IMR-90 (cell line): ENCODE data around the gene PARP3. TPM values are rescaled to one million over a fixed set of nuclear protein-coding genes. Genes with fewer than 3 reads are reported as not detected.

Source experiments
- ATAC-seq: fragments of 200-7000 bp; cut with Tn5 transposase; 2 replicates; pipeline ENCODE4 v1.9.1; 2020; ENCODE audit warnings: low read depth, mild to moderate bottlenecking, moderate library complexity
- BruUV-seq: library from RNA; stranded (reverse); fragments of 400-500 nt; replicated peaks from 2 replicates; lab custom pipeline; 2021; lab: Mats Ljungman, UMichigan
- CTCF ChIA-PET: fragments of 300-600 bp; formaldehyde crosslinking; extraction: SDS; loops from one replicate; lab custom pipeline; 2021; ENCODE audit warnings: antibody characterized with exemption; lab: Yijun Ruan, JAX
- POLR2A ChIA-PET: fragments of 300-600 bp; sonication (Branson Sonifier 250); formaldehyde crosslinking; loops from one replicate; lab custom pipeline; 2022; ENCODE audit warnings: antibody characterized with exemption; ENCODE audit not compliant: unreplicated experiment; lab: Charles Lee
- DNase-seq: peaks from one replicate; pipeline ENCODE4 v3.0.0; 2013
- H2AFZ ChIP-seq: replicated peaks from 2 replicates; pipeline ENCODE3; 2013; ENCODE audit warnings: low read length, mild to moderate bottlenecking; ENCODE audit not compliant: poor library complexity
- H2AK5ac ChIP-seq: 2 replicates; pipeline ENCODE4 v1.6.1; 2013; ENCODE audit warnings: low read depth, low read length, inconsistent platforms
- H2AK9ac ChIP-seq: replicated peaks from 2 replicates; pipeline ENCODE3; 2013; ENCODE audit warnings: mild to moderate bottlenecking, low read depth, low read length, moderate library complexity; ENCODE audit not compliant: poor library complexity
- H2BK120ac ChIP-seq: 2 replicates; pipeline ENCODE4 v1.6.1; 2013; ENCODE audit warnings: low read depth, low read length, inconsistent platforms
- H2BK15ac ChIP-seq: 3 replicates; pipeline ENCODE4 v1.6.1; 2013; ENCODE audit warnings: low read depth, low read length, inconsistent platforms
- H2BK20ac ChIP-seq: 2 replicates; pipeline ENCODE4 v1.6.1; 2013; ENCODE audit warnings: low read depth, mild to moderate bottlenecking, inconsistent platforms, low read length, moderate library complexity
- H2BK5ac ChIP-seq: 2 replicates; pipeline ENCODE4 v1.6.1; 2013; ENCODE audit warnings: mild to moderate bottlenecking, low read depth, low read length, inconsistent platforms; ENCODE audit not compliant: poor library complexity, severe bottlenecking
- H3K14ac ChIP-seq: replicated peaks from 2 replicates; pipeline ENCODE4 v1.6.1; 2013; ENCODE audit warnings: low read depth, low read length, inconsistent platforms
- H3K18ac ChIP-seq: 2 replicates; pipeline ENCODE4 v1.6.1; 2013; ENCODE audit warnings: low read depth, low read length, control low read depth
- H3K23ac ChIP-seq: 2 replicates; pipeline ENCODE4 v1.6.1; 2013; ENCODE audit warnings: low read depth, low read length, inconsistent platforms
- H3K27ac ChIP-seq: 2 replicates; pipeline ENCODE4 v1.5.1; 2013; ENCODE audit warnings: mild to moderate bottlenecking, control low read depth, low read length; ENCODE audit not compliant: insufficient read depth
- H3K27me3 ChIP-seq: 2 replicates; pipeline ENCODE4 v1.6.1; 2013; ENCODE audit warnings: low read length; ENCODE audit not compliant: control insufficient read depth, insufficient read depth
- H3K36me3 ChIP-seq: 2 replicates; pipeline ENCODE4 v1.6.1; 2013; ENCODE audit warnings: low read length, mixed read lengths; ENCODE audit not compliant: control insufficient read depth, insufficient read depth
- H3K4ac ChIP-seq: 2 replicates; pipeline ENCODE4 v1.6.1; 2013; ENCODE audit warnings: low read depth, low read length, inconsistent platforms
- H3K4me1 ChIP-seq: 2 replicates; pipeline ENCODE4 v1.6.1; 2013; ENCODE audit warnings: low read length, mixed read lengths; ENCODE audit not compliant: control insufficient read depth, insufficient read depth
- H3K4me2 ChIP-seq: 2 replicates; pipeline ENCODE4 v1.6.1; 2013; ENCODE audit warnings: low read depth, mild to moderate bottlenecking, control low read depth, low read length, moderate library complexity
- H3K4me3 ChIP-seq: 2 replicates; pipeline ENCODE4 v1.5.1; 2013; ENCODE audit warnings: low read depth, mild to moderate bottlenecking, control low read depth, low read length, moderate library complexity; ENCODE audit not compliant: insufficient read depth
- H3K56ac ChIP-seq: 2 replicates; pipeline ENCODE4 v1.6.1; 2013; ENCODE audit warnings: low read length, inconsistent platforms; ENCODE audit not compliant: insufficient read depth; ENCODE audit errors: extremely low read depth
- H3K79me1 ChIP-seq, 2 experiments: 2 replicates each; pipeline ENCODE4 v1.6.1; 2013; ENCODE audit warnings: low read length in 2 of 2, inconsistent platforms in 1 of 2, low read depth in 1 of 2
- H3K9ac ChIP-seq: 2 replicates; pipeline ENCODE4 v1.6.1; 2013; ENCODE audit warnings: low read depth, low read length, control low read depth
- H3K9me1 ChIP-seq: 2 replicates; pipeline ENCODE4 v1.6.1; 2013; ENCODE audit warnings: low read length, inconsistent platforms; ENCODE audit not compliant: insufficient read depth
- H3K9me3 ChIP-seq: 2 replicates; pipeline ENCODE4 v1.6.1; 2013; ENCODE audit warnings: low read length; ENCODE audit not compliant: control insufficient read depth, insufficient read depth
- H4K20me1 ChIP-seq: 2 replicates; pipeline ENCODE4 v1.6.1; 2013; ENCODE audit warnings: low read length, inconsistent platforms; ENCODE audit not compliant: insufficient read depth
- H4K5ac ChIP-seq: 2 replicates; pipeline ENCODE4 v1.6.1; 2013; ENCODE audit warnings: mild to moderate bottlenecking, low read depth, low read length, control low read depth
- H4K8ac ChIP-seq, 2 experiments: 2 replicates each; pipeline ENCODE4 v1.6.1; 2013; ENCODE audit warnings: low read depth in 2 of 2, low read length in 2 of 2, control low read depth in 1 of 2, inconsistent platforms in 1 of 2
- H4K91ac ChIP-seq: 2 replicates; pipeline ENCODE4 v1.6.1; 2013; ENCODE audit warnings: low read depth, low read length, inconsistent platforms; ENCODE audit not compliant: insufficient read depth
- BHLHE40 ChIP-seq: fragments of 150-350 bp; IDR thresholded peaks from 2 replicates; pipeline ENCODE4 v1.6.1; 2016; ENCODE audit warnings: mild to moderate bottlenecking, low read depth, low read length
- CEBPB ChIP-seq: IDR thresholded peaks from 2 replicates; pipeline ENCODE4 v1.6.1; 2012; ENCODE audit warnings: low read depth, low read length, improper control_type of control experiment
- CHD1 ChIP-seq: IDR thresholded peaks from 2 replicates; pipeline ENCODE4 v1.6.1; 2012; ENCODE audit warnings: low read depth, low read length, improper control_type of control experiment
- CTCF ChIP-seq: conservative IDR thresholded peaks from 2 replicates; pipeline ENCODE4 v1.5.1; 2012; ENCODE audit warnings: mild to moderate bottlenecking, low read depth, low read length, improper control_type of control experiment
- ELK1 ChIP-seq: fragments of 150-350 bp; IDR thresholded peaks from 2 replicates; pipeline ENCODE4 v1.6.1; 2016; ENCODE audit warnings: low read depth, mild to moderate bottlenecking, low read length, moderate library complexity, borderline replicate concordance
- FOS ChIP-seq: fragments of 150-350 bp; IDR thresholded peaks from 2 replicates; pipeline ENCODE4 v1.6.1; 2016; ENCODE audit warnings: low read depth, low read length
- MAFK ChIP-seq: IDR thresholded peaks from 2 replicates; pipeline ENCODE4 v1.6.1; 2012; ENCODE audit warnings: low read depth, low read length, improper control_type of control experiment
- MAZ ChIP-seq: IDR thresholded peaks from 2 replicates; pipeline ENCODE4 v1.6.1; 2012; ENCODE audit warnings: low read depth, mild to moderate bottlenecking, low read length, improper control_type of control experiment, moderate library complexity, borderline replicate concordance
- MXI1 ChIP-seq: IDR thresholded peaks from 2 replicates; pipeline ENCODE4 v1.6.1; 2012; ENCODE audit warnings: low read depth, mild to moderate bottlenecking, low read length, moderate library complexity, borderline replicate concordance
- NFE2L2 ChIP-seq: fragments of 150-350 bp; IDR thresholded peaks from 2 replicates; pipeline ENCODE4 v1.6.1; 2016; ENCODE audit warnings: low read depth, mild to moderate bottlenecking, low read length
- POLR2A ChIP-seq: IDR thresholded peaks from 2 replicates; pipeline ENCODE4 v1.6.1; 2012; ENCODE audit warnings: mild to moderate bottlenecking, low read depth, low read length
- RAD21 ChIP-seq: IDR thresholded peaks from 2 replicates; pipeline ENCODE4 v1.6.1; 2012; ENCODE audit warnings: low read length, improper control_type of control experiment
- RCOR1 ChIP-seq: IDR thresholded peaks from 2 replicates; pipeline ENCODE4 v1.6.1; 2012; ENCODE audit warnings: mild to moderate bottlenecking, low read length, improper control_type of control experiment; ENCODE audit not compliant: insufficient replicate concordance
- RFX5 ChIP-seq: IDR thresholded peaks from 2 replicates; pipeline ENCODE4 v1.8.0; 2012; ENCODE audit warnings: low read depth, mild to moderate bottlenecking, low read length, moderate library complexity
- SMC3 ChIP-seq: fragments of 150-350 bp; IDR thresholded peaks from 2 replicates; pipeline ENCODE4 v1.6.1; 2016; ENCODE audit warnings: low read depth, mild to moderate bottlenecking, antibody characterized with exemption, low read length, moderate library complexity
- USF2 ChIP-seq: fragments of 150-350 bp; IDR thresholded peaks from 2 replicates; pipeline ENCODE4 v1.6.1; 2017; ENCODE audit warnings: mild to moderate bottlenecking, antibody characterized with exemption, low read length, low read depth
- WGBS, 2 experiments: methylation state at CpG; one replicate each; pipeline versions ENCODE4 v1.1.5 to v1.1.7; 2013; ENCODE audit warnings: missing lambda C conversion rate in 2 of 2; ENCODE audit not compliant: insufficient read length in 1 of 2; ENCODE audit errors: extremely low coverage in 2 of 2; 5-methylcytosine and 5-hydroxymethylcytosine counted together
- dilution Hi-C: fragments of 300-500 bp; cut with HindIII; formaldehyde crosslinking; loops from one replicate; pipeline ENCODE4 v1.14.3; 2018; ENCODE audit warnings: low sequenced_read_pairs; ENCODE audit not compliant: unreplicated experiment
- in situ Hi-C: fragments of 300-500 bp; cut with MboI; formaldehyde crosslinking; loops from 3 replicates; pipeline ENCODE4 v1.14.3; 2019; ENCODE audit warnings: low sequenced_read_pairs, inconsistent platforms, mixed read lengths
- intact Hi-C: fragments of 100-400 bp; cut with micrococcal nuclease; formaldehyde crosslinking; loops from 2 replicates; pipeline ENCODE4 v1.10.0; 2022
- polyA plus RNA-seq, 3 experiments: library from polyadenylated mRNA; depleted of rRNA; stranded (reverse); fragments of >200 nt; gene quantifications; 2 replicates each; pipeline ENCODE4 v1.2.3, GENCODE V29; 2012; ENCODE audit warnings: low replicate concordance in 1 of 3
- total RNA-seq: library from RNA; depleted of rRNA; stranded (reverse); fragments of >200 nt; gene quantifications from 2 replicates; pipeline ENCODE4 v1.2.3, GENCODE V29; 2012

The PARP3 gene
- total and polyA plus RNA-seq, 2 of the 4 experiments (the other 2 are of a cell fraction) = 16.3 to 22.0 TPM

GRCh38 chr3:51897391-51897790 is 44.8 kb upstream of the PARP3 start:
- Histone ChIP-seq H2BK15ac (no peak overlapping the region), H2AFZ (no peak overlapping the region), H3K56ac (no peak overlapping the region), H2AK5ac (no peak overlapping the region), H3K18ac (no peak overlapping the region), H2AK9ac (no peak overlapping the region), H2BK20ac (no peak overlapping the region), H3K23ac (no peak overlapping the region), H3K4me1 (no peaks in the 10 kb centered on the region), H3K79me1 (no peaks in the 10 kb centered on the region), H3K4me2 (no peak overlapping the region), H3K4me3 (no peak overlapping the region), H2BK5ac (no peak overlapping the region), H3K9ac (no peak overlapping the region), H4K5ac (no peak overlapping the region), H4K91ac (no peak overlapping the region), H3K9me3 (no peaks in the 10 kb centered on the region), H3K4ac (no peak overlapping the region), H2BK120ac (no peak overlapping the region), H3K9me1 (no peaks in the 10 kb centered on the region), H3K36me3 (no peaks in the 10 kb centered on the region), H3K27me3 (peaks cover 3% of the 10 kb centered on the region; the same call in 1 of the 2 replicates), H4K8ac (no peak overlapping the region), H4K20me1 (no peaks in the 10 kb centered on the region), H3K14ac (no peak overlapping the region), H3K27ac (no peak overlapping the region)
- WGBS, 2 experiments = 83% methylated on average over 7 of the region's 15 CpGs; no CpG with 5 or more reads in 1 of the 2 experiments
- BruUV-seq = no TSS peak
- POLR2A ChIA-PET = no interaction called here
- CTCF ChIA-PET = no interaction called here
- TF ChIP-seq CEBPB (no peak), POLR2A (no peak), SMC3 (no peak), CHD1 (no peak), RCOR1 (no peak), NFE2L2 (no peak), MXI1 (no peak), BHLHE40 (no peak), RAD21 (no peak), RFX5 (no peak), USF2 (no peak), CTCF (no peak), FOS (no peak), MAZ (no peak), ELK1 (no peak), MAFK (no peak)
- ATAC-seq = no peak
- in situ Hi-C loops = no loop called here
- intact Hi-C loops = no loop called here
- dilution Hi-C loops = no loop called here
- DNase-seq = no peak
